Keratinocyte (primary cell): ENCODE measurements around the gene RRAD.

Experiments used
- CTCF ChIP-seq, 3 experiments: IDR thresholded peaks in 1 of 3; conservative IDR thresholded peaks in 1 of 3; optimal IDR thresholded peaks in 1 of 3; 2 replicates in 2 of 3; 3 replicates in 1 of 3; pipeline versions ENCODE3 to v1.5.1; 2011; ENCODE audit warnings: low read length in 3 of 3, mild to moderate bottlenecking in 3 of 3, moderate library complexity in 2 of 3, control low read depth in 1 of 3, inconsistent platforms in 1 of 3; ENCODE audit not compliant: insufficient read depth in 2 of 3; ENCODE audit errors: extremely low read depth in 1 of 3
- EZH2 ChIP-seq: IDR thresholded peaks from one replicate; pipeline ENCODE4 v1.6.1; 2012; ENCODE audit warnings: inconsistent platforms, mild to moderate bottlenecking, low read length, moderate library complexity

DNA sequence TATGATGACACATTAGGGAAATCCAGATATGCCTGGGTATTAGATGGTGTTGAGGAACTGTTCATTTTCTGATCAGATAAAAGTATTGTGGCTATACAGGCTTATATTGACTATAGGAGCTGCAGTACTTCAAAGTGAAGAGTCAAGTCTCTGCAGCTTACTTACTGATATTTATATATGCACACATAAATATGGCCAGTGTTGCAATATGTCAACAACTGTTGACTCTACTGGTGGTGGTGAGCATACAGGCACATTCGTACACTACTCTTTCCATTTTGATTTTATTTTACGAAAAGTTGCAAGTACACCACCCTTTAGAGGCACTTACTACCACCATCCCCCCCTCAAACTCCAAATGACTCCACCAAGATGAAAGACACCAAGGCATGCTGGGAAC, 6.3 kb upstream of the RRAD start:
- TF ChIP-seq CTCF (optimal IDR thresholded peaks at IDR 0.05 in 1 of 3, IDR thresholded peaks at IDR 0.05 in 1 of 3, conservative IDR thresholded peaks at IDR 0.05 in 1 of 3; ENCODE audit: extremely low read depth in 1 of 3, insufficient read depth in 2 of 3, low read length in 3 of 3) = no peak
- TF ChIP-seq EZH2 = no peak
